Activated CD4-positive, alpha-beta T cell treated with anti-CD3 and anti-CD28 coated beads, Interleukin-2, Interleukin-4, amounts not matched to agents 100 ng/mL and 50 ng/mL, durations not matched to agents 16 hours and 8 hours (primary cell): ENCODE measurements around the gene ALDH3A1.

Experiments used
- DNase-seq: peaks from one replicate; pipeline ENCODE4 v3.0.0-alpha.2; 2020; ENCODE audit warnings: low spot score

Gene ALDH3A1

GRCh38 chr17:19759568-19760549 lies 11.8 kb upstream of the ALDH3A1 start:
- no peak for DNase-seq

GRCh38 chr17:19757536-19758180 lies 9.6 kb upstream of the ALDH3A1 start:
- DNase-seq, result no peak

GRCh38 chr17:19756546-19756945 lies 8.4 kb upstream of the ALDH3A1 start:
- DNase-seq, result no peak

- no peak for DNase-seq
Observed at GRCh38 chr17:19755821-19756510, 7.9 kb upstream of the ALDH3A1 start.

- DNase-seq, result no peak
Observed at GRCh38 chr17:19755392-19755791, 7.3 kb upstream of the ALDH3A1 start.

- no peak for DNase-seq
Observed at GRCh38 chr17:19753661-19754463, 5.8 kb upstream of the ALDH3A1 start.

- DNase-seq, result no peak
Observed at GRCh38 chr17:19753051-19753509, 5.0 kb upstream of the ALDH3A1 start.

GRCh38 chr17:19752216-19753050 lies 4.3 kb upstream of the ALDH3A1 start:
- DNase-seq, result no peak

- DNase-seq, result no peak
Observed at GRCh38 chr17:19750835-19751234, 2.7 kb upstream of the ALDH3A1 start.

- DNase-seq, result no peak
Observed at GRCh38 chr17:19750020-19750572, 2.0 kb upstream of the ALDH3A1 start.

GRCh38 chr17:19748807-19749193 lies 702 bp upstream of the ALDH3A1 start:
- DNase-seq, result no peak

- DNase-seq, result no peak
Observed at GRCh38 chr17:19747159-19747719, 859 bp downstream of the ALDH3A1 start.

- no peak for DNase-seq
Observed at GRCh38 chr17:19746517-19746916, 1.6 kb downstream of the ALDH3A1 start.

GRCh38 chr17:19744922-19745757 lies 3.0 kb downstream of the ALDH3A1 start:
- peak; percentile 84 for DNase-seq

GRCh38 chr17:19744492-19744891 lies 3.6 kb downstream of the ALDH3A1 start:
- no peak for DNase-seq

GRCh38 chr17:19743101-19744100 lies 4.7 kb downstream of the ALDH3A1 start:
- DNase-seq, result no peak

GRCh38 chr17:19742495-19742894 lies 5.6 kb downstream of the ALDH3A1 start:
- DNase-seq, result no peak
